DMS79 (cell line): ENCODE measurements around the gene SMYD1.

Source experiments
- DNase-seq: peaks from one replicate; lab custom pipeline; 2025; lab: John Stamatoyannopoulos, UW

Gene SMYD1

DNA sequence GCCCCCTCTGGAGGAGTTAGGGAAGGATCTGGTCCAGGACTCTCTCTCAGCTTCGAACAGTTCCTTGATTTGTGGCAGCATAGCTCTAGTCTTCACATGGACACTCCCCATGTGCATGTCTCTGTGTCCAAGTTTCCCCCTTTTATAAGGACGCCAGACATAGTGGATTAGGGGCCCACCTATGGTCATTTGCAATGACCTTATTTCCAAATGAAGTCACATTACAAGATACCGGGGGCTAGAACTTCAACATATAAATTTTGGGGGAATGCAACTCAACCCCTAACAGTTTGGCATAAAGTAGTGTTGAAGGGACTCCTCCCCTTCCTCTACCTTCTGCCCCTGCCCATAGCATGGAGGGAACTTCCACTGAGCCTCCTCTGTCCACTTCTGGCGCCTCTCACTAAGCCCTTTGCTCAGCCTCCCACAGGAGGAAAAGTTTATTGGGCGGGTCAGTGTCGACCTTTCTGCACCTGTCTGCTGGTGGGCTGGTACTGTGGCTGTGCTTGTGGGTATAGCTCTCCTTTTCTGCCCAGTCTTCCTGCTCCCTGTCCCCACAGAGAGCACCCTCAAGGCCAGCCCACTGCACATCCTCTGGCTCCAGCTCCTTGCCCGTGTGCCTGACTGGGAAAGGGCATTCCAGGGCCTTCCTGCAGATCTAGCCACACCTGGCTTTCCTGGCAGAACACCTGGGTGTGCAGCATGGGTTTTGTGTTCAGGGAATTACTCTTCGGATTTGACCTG lies 54.7 kb downstream of the SMYD1 start:
- no peak for DNase-seq

DNA sequence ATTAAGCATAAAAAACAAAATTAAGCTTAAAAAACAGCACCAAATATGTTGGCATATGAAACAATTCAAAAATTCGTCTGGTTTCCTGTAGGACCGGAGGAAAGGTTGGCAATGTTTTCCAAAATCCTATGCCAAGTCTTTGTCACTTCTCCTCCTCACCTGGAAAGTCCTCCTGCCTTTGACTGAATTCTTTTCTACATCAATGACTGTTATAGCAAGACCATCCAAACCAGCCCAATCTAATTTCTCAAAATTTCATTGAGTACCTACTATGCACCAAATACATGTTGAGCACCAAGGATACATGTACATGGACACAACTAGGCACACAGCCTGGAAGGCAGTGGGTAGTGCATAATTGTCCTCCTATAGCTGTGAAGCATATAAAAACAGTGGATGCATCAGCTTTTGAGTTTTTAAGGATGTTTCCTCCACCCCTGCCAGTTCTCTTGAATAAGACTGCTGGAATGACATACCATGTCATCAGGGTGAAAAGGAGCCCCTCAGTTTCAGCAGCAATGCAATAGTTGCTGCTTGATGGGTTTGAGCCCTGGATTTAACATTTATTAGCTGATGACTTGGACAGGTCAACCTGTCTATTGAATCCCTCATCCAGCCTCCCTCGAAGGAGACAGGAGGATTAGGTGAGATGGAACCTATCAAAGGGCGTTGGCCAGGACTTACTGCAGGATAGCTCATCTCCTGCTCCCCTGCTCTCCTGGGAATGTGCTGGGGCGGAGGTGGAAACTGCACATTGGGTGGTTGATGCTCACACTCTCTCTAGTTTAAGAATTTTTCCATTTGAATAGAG lies 55.7 kb downstream of the SMYD1 start:
- no peak for DNase-seq

- DNase-seq: no peak
These were observed 56.6 kb downstream of the SMYD1 start for GRCh38 chr2:88123975-88124917.

- no peak for DNase-seq
These were observed 57.8 kb downstream of the SMYD1 start for GRCh38 chr2:88125344-88125923.

DNA sequence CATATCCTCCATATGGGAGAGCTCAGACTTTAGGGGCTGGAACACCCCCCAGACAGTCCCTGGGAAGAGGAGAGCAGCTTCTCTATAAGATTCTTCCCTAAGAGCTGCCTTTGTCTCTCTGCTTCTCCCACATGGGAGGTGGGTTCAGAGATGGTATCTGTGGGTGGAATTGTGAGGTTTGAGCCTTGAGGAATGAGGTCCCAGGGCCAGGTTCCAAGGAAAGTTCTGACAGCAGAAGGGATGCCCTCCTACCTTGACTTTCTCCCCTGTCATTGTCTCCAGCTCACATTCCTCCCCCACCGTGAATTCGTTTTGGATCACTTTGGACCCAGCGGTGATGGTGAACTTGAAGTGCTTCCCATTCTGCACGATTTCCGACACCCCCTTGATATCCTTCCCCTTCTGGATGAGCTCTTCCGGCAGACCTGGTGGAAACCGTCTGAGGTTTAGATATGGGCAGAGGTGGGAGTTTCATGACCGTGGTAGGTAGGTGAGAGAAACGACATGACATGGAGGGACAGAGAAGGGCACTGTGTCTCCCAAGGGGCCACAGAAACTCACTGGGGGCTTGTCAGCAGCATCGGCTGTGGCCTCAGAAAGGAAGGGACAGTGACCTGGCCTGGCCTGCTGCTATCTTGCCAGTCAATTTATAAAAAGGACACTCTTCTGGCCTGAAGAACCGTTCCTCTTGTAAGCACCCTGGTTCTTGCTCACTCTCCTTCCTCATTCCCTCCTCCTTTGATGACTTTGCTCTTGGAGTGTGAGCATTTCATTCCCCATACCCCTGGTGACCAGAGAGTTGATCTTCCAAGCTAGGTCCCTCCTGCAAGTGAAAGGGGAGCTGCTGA lies 58.5 kb downstream of the SMYD1 start:
- no peak for DNase-seq

GRCh38 chr2:88126772-88127637 lies 59.4 kb downstream of the SMYD1 start:
- no peak for DNase-seq

GRCh38 chr2:88127638-88127887 lies 59.9 kb downstream of the SMYD1 start:
- DNase-seq: no peak

GRCh38 chr2:88127888-88128653 lies 60.4 kb downstream of the SMYD1 start, which contains the start of gene FABP1:
FABP1 (minus strand) TSS chr2:88128062; CDS start chr2:88128017, 45 bp downstream.
- no peak for DNase-seq

DNA sequence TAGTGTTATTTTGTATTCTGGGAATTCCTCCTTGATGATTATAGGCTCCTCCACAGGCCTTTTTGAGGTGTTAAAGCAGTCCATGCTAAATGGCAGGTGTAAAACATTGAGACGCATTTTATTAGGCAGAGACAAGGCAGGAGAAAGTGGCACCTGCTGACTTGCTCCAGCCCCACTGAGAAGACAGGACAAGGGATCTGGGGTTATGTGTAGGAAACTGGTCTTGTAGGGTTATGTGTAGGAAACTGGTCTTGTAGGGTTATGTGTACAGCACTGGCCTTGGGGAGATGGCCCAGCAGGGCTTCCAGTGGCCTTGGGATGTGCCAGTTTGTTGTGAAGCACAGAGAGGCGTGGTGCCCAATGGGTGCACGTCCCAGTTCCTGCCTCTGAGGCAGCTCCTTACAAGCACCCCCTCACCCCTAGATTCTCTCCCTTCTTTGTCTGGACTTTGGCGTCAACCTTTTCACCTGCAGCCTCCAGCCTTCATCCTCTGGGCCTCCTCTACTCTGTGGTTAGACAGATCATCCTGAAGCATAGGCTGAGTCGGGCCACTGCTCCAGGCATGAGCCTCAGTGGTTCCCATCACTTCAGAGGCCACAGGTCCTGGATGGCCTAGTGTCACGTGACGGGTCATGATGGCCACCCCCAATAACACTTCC lies 61.2 kb downstream of the SMYD1 start:
- DNase-seq: no peak

DNA sequence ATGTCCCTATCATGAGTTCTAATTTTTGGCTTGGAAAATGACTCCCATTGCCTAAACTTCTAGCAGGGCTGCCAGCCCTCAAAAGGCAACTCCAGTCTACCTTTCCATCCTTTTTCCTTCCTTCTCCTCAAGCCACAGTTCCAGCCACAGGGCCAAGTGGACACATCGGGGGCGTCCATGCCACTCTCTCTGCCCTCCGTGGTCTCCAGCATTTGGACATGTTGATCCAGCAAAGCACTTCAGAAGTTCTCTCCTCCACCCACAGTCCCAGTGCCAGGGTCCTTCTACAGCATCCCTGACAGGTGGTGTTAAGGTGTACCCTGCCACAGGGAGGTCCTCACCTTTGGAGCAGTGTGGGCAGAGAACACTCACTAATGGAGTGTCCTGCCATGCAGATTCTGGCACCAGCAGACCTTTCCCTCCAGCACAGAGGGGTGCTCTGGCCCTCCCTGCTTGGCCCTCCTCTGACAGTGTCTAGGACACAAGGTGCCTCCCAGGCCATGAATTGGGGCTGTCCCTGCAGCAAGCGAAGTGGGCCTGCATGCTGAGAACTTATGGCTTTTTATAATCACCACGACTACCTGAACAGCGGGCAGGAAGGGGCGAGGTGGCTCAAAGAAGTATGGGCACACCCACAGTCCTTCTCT lies 61.8 kb downstream of the SMYD1 start:
- DNase-seq: no peak

DNA sequence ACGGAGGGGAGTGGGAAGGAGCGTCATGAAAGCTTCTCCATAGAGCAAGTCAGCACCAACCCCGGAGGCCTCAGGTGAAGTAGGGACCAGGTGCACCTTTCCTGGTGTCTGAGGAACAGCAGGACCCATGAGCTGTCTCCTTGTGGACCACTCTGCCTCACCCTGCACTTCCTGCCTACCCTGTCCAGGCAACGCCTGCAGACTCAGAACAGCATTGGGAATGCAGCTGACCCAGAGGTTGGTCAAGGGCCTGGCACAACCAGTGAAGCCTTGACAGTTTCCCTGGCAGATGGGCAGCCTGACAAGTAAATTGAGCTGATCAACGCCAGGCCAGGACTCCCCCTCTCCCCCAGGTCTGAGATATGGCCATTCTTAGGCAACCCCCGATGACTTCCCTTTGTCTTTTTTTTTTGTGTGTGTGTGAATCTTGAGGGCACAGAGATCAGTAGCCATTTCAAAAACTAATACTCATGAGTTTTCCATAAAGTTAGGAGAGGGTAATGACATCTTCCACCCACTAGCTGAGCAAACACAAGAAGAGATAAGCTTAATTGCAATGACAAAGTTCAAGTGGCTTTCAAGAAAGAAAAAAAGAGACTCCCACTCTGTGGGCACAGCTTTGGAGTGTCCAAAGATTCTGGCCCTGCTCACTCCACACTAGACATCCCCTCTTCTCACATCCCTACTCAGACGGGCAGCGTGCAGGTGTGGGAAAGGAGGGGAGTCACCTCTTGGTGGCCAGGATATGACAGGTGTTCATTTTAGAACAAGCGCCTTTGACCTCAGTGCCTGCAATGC lies 63.8 kb downstream of the SMYD1 start:
- DNase-seq: no peak

GRCh38 chr2:88131999-88132368 lies 64.4 kb downstream of the SMYD1 start:
- DNase-seq: no peak

- no peak for DNase-seq
These were observed 66.2 kb downstream of the SMYD1 start for GRCh38 chr2:88133875-88134274.

DNA sequence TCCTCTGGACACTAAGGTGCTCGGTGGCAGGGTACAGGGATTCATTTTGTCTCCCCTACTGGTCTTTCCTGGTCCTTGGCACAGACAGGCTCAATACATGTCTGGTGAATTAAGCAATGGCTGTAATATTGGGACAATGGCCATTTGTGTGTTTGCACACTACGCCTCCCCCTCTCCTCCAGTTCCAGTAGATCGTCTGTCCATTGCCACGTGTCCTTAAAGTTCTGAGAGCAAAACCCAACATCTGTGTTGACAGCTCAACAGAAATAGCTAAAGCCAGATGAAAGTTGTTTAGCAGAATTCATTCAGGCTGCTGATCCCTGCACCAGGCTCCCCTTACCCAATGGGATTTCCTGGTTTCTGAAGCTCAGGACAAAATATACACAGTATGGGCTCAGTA lies 69.2 kb downstream of the SMYD1 start:
- DNase-seq: no peak

GRCh38 chr2:88137833-88138232 lies 70.2 kb downstream of the SMYD1 start:
- DNase-seq: no peak

- DNase-seq: no peak
These were observed 71.6 kb downstream of the SMYD1 start for GRCh38 chr2:88139203-88139702.

DNA sequence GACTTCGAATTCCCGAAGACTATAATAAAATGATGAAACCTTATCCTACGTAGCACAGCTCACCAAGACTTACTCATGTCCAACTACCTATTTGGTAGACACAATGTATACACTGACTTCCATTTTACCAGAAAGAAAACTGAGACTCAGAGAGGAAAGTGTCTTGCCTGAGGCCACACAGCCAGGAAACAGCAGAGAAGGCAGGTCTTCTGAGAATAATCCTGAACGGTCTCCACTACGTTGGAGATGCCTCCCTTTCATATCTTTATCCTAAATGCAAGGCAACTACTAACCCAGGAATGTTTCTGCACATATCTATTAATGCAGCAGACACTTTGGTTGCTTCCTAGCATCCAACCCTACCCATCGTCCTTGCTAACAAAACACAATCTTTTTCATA lies 72.2 kb downstream of the SMYD1 start:
- no peak for DNase-seq
